IPS-15b (cell line): Measurements from ENCODE around the gene DPM2.

Experiments
- H3K27me3 ChIP-seq: one replicate; pipeline ENCODE4 v1.6.1; 2013; ENCODE audit warnings: low read length; ENCODE audit not compliant: control insufficient read depth, insufficient read depth
- H3K36me3 ChIP-seq: one replicate; pipeline ENCODE4 v1.6.1; 2013; ENCODE audit warnings: low read length; ENCODE audit not compliant: control insufficient read depth, insufficient read depth
- H3K4me1 ChIP-seq: one replicate; pipeline ENCODE4 v1.6.1; 2013; ENCODE audit warnings: mild to moderate bottlenecking, low read length; ENCODE audit not compliant: control insufficient read depth, insufficient read depth
- H3K4me3 ChIP-seq: one replicate; pipeline ENCODE4 v1.5.1; 2013; ENCODE audit warnings: low read depth, low read length
- H3K9ac ChIP-seq: one replicate; pipeline ENCODE4 v1.6.1; 2013; ENCODE audit warnings: low read depth, mild to moderate bottlenecking, low read length
- H3K9me3 ChIP-seq: one replicate; pipeline ENCODE4 v1.6.1; 2013; ENCODE audit warnings: mild to moderate bottlenecking, low read length; ENCODE audit not compliant: control insufficient read depth, insufficient read depth

The DPM2 gene

DNA sequence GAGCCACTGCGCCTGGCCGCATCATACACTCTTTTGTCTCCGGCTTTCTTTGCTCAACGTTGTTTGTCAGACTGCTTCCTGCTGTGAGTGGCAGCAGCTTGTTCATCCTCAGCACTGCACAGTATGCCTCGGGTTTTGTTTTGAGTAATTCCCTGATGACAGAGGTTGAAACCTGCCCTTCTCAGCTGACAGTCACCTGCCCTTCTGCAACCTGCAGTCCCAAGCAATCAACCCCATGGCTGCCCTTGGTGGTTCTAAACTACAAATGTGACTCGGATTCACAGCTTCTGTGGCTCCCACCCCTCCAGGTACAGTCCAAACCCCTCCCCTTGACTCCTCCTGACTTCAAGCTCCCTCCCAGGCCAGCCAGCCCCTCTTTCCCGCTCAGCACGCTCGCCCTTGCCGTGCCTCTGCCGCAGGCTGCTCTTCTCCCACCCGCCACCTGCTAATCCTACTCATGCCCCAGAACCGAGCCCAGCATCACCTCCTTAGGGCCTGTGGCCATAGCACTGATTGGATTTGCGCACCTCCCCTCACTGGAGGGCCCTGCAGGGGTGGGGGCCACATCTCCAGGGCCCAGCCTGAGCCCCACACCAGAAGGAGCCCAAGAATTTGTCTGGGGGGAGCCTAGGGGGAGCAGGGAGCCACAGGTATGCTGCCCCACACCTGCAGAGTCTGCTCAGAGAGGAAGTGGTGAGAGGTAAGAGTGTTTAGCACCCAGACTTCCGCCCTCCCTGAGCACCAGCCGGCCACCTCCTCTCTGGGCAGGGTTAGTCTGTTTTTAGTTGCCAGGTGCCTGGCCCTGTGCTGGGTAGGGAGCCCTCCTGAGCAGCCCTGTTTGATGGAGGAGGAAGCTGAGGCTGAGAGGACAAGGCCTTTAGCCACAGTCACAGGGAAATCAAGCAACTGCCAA, 33.0 kb upstream of the DPM2 start:
- peaks cover 3% of the 10 kb centered on the region for H3K36me3 ChIP-seq
- no peaks in the 10 kb centered on the region for H3K9me3 ChIP-seq
- H3K4me3 ChIP-seq, result no peak overlapping the region
- peak overlapping the region; percentile 54 for H3K9ac ChIP-seq
- peaks cover 11% of the 10 kb centered on the region for H3K4me1 ChIP-seq
- no peaks in the 10 kb centered on the region for H3K27me3 ChIP-seq

DNA sequence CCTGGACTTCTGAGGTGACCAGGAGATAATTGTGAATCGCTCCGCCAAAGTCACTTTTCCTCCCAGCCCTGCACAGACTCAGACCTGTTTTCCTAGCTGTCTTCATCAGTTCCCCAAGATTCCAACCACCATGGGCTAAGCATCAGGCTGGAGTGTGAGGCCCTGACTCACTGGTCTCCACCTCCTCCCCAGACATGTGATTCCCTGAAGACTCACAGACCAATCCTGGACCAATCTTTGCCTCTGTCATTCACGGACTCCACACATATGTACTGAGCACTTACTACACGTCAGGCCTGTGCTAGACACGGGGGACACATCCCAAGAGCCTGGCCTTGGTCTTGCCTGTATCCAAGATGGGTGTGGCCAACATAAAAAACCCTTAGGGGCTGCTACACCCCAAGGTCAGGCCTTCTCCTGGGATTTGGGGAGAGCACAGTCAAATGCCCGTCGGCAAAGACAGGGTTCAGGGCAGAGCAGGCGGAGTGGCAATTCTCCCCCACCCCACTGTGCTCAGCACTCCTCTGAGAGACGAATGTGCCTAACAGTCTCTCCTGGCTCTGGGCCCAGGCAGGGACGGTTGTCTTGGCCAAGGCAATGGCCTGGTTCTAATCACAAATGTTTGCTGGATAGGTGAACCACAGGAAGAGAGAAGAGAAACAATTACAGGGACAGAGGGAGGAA, 31.2 kb upstream of the DPM2 start:
- Histone ChIP-seq H3K9ac (no peak overlapping the region), H3K36me3 (peaks cover 6% of the 10 kb centered on the region), H3K27me3 (no peaks in the 10 kb centered on the region), H3K4me1 (peaks cover 9% of the 10 kb centered on the region), H3K4me3 (no peak overlapping the region), H3K9me3 (no peaks in the 10 kb centered on the region)

DNA sequence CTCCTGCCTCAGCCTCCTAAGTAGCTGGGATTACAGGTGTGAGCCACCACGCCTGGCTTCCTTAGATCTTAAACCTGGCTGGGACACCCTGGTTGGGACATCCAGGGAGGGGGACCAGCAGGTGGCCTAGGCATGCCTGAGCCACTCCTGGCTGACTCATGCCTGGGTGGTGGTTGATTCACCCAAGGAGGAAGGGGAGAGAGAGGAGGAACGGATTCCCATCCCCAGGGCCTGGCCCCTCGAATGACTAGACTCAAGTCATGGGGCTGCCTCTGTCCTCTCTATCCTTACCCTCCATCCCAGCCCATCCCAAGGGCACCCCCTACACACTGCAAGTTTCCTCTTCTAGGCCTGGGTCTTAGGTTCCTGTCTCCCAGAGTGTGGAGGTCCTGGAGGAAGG, 30.4 kb upstream of the DPM2 start:
- H3K4me1 ChIP-seq, result peaks cover 9% of the 10 kb centered on the region
- H3K9me3 ChIP-seq, result no peaks in the 10 kb centered on the region
- no peaks in the 10 kb centered on the region for H3K27me3 ChIP-seq
- H3K4me3 ChIP-seq, result no peak overlapping the region
- no peak overlapping the region for H3K9ac ChIP-seq
- peaks cover 7% of the 10 kb centered on the region for H3K36me3 ChIP-seq

DNA sequence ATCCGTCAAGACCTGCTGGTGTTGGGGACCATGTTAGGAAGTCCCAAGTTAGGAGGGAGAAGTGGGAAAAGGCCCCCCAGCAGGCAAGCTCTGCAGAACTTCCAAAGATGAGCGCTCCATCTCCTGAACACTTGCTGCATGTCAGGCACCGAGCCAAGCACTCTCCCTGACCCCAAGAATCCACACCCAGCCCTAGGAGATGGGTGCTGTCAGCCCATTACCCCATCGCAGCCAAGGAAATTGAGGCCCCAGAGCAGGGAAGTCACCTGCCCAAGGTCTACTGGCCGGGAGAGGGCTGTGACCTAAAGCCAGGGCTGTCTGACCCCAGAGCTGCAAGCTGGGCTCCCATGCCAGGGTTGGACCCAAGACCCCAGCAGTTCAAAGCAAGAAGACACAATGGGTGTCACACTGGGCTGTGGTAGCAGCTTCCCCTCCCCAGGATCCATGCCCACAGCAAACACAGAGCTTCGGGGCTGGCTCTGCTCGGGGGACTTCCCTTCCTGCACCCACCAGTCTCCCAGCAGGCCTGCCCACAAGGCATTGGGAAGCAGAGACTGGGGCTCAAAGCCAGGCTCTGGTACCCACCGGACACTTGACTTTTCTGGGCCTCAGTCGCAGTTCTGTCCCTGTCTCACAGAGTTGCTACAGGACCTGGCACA, 29.6 kb upstream of the DPM2 start:
- Histone ChIP-seq H3K4me3 (no peak overlapping the region), H3K9me3 (no peaks in the 10 kb centered on the region), H3K27me3 (no peaks in the 10 kb centered on the region), H3K9ac (no peak overlapping the region), H3K4me1 (peaks cover 8% of the 10 kb centered on the region), H3K36me3 (peaks cover 9% of the 10 kb centered on the region)

DNA sequence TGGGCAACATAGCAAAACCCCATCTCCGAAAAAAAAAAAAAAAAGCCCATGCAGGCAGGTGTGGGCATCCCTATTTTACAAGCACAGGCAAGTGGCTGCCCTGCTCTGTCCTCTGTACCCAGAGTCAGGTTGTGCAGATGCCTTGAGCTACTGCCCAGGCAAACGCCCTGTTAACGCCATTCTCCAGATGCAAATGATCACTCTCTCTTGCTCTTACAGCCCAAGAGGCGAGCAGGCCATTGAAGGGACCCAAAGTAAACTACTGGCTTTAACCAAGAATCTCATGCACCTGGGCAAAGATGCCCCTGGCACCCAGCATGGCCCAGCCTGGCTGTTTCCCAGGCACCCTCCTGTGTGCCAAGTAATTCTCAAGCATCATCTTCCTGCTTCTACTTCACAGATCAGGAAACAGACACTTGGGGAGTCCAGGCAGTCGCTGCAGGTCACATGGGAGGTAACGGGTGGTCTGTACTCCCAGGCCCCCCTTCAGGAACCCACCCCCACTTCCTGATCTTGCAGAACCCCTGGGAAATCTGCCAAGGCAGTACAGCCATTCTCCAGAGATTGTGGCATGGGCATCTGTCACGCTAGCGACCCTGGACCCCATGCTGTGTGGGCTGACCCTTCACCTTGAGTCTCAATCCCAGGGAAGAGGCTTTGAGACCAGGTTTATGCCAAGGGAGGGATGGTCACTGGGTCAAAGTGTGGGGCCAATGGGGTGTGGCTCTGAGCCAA, 28.9 kb upstream of the DPM2 start:
- Histone ChIP-seq H3K9ac (no peak overlapping the region), H3K36me3 (peaks cover 7% of the 10 kb centered on the region), H3K4me3 (no peak overlapping the region), H3K4me1 (peaks cover 1% of the 10 kb centered on the region), H3K27me3 (no peaks in the 10 kb centered on the region), H3K9me3 (no peaks in the 10 kb centered on the region)

DNA sequence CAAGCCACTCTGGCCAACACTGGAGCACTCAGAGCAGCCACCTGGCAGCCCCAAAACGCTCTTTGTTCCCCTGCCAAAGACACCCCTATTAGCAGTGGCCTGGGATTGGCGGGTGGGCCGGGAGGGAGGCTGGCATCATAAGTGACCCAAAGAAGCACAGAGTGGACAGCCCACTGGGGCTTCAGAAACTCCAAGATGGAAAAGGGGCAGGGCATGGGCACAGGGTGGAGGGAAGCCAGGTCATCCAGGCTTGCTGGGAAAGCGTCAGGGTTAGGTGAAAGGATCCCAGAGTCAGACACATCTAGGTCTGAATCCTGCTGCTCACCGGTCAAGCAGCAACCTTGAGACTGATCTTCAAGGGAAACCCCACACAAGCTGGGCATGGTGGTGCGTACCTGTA, 28.3 kb upstream of the DPM2 start:
- H3K4me3 ChIP-seq, result no peak overlapping the region
- no peaks in the 10 kb centered on the region for H3K27me3 ChIP-seq
- H3K9me3 ChIP-seq, result no peaks in the 10 kb centered on the region
- H3K36me3 ChIP-seq, result peaks cover 8% of the 10 kb centered on the region
- H3K9ac ChIP-seq, result peak overlapping the region; percentile 54
- no peaks in the 10 kb centered on the region for H3K4me1 ChIP-seq

DNA sequence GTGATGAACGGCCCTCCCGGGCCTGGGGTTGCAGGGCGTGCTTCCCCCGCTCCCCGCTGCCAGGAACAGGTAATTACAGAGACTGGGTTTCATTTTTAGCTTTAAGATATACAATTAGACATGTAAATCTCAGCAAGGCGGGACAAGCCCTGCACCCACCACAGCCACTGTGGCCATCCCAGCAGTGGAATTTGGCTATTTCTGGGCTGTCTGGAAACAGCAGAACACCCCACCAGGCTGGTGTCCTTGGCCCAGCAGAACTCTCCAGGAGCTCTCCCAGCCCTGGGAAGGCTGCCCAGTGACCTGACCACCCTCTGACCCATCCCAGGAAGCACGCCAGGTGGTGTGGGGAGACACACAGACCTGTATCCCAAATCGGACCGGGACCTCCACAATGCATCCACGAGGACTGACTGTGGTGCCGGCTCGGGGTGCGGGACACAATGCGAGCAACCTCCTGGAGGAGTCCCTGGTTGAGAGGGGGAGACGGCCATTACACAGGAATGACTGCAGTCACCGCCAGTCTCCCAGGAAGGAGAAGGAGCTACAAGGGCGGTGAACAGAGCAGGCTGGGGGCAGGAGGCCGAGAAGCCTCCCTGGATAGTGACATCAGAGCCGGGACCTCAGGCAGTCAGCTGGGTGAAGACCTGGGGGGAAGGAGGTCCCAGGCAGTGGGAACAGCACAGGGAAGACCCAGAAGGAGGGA, 25.9 kb upstream of the DPM2 start:
- H3K4me1 ChIP-seq, result no peaks in the 10 kb centered on the region
- H3K27me3 ChIP-seq, result no peaks in the 10 kb centered on the region
- H3K9me3 ChIP-seq, result no peaks in the 10 kb centered on the region
- peaks cover 8% of the 10 kb centered on the region for H3K36me3 ChIP-seq
- H3K4me3 ChIP-seq, result no peak overlapping the region
- no peak overlapping the region for H3K9ac ChIP-seq

DNA sequence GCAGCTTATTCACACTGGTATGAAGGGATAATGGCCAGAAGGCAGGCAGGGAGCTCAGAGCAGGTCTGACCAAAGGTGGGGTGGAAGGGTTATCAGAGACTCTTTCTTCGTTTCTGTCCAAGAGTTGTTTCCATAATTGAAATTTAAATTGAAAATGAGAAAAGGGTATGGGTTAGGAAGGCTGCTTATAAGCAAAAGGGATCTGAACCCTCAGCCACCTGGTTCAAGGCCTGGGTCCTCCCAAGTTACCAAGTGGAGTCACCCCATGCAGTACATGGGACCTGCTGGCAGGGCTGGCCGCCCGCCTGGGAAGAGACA, 25.3 kb upstream of the DPM2 start:
- Histone ChIP-seq H3K9ac (no peak overlapping the region), H3K9me3 (no peaks in the 10 kb centered on the region), H3K4me1 (no peaks in the 10 kb centered on the region), H3K27me3 (no peaks in the 10 kb centered on the region), H3K4me3 (no peak overlapping the region), H3K36me3 (peaks cover 8% of the 10 kb centered on the region)

DNA sequence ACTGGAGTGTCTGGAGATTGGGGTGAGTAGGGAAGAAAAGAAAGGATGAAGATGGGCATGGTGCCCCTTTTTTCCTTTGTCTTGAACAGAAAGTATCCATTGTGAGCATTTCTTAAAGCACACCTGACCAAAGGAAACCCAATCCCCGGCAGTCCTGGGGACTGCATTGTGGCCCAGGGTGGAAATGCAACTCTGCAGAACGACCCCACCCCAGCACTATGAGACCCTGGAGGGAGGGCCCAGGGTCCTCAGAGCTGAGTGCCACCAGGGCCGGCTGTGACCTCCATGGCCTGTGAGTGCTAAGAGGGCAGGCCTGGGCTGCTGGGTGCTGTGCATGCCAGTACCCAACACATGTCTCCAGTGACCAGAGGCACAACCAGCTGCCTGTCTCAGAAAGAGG, 24.6 kb upstream of the DPM2 start:
- peaks cover 8% of the 10 kb centered on the region for H3K36me3 ChIP-seq
- no peaks in the 10 kb centered on the region for H3K4me1 ChIP-seq
- H3K9ac ChIP-seq, result no peak overlapping the region
- H3K9me3 ChIP-seq, result no peaks in the 10 kb centered on the region
- no peak overlapping the region for H3K4me3 ChIP-seq
- H3K27me3 ChIP-seq, result no peaks in the 10 kb centered on the region

DNA sequence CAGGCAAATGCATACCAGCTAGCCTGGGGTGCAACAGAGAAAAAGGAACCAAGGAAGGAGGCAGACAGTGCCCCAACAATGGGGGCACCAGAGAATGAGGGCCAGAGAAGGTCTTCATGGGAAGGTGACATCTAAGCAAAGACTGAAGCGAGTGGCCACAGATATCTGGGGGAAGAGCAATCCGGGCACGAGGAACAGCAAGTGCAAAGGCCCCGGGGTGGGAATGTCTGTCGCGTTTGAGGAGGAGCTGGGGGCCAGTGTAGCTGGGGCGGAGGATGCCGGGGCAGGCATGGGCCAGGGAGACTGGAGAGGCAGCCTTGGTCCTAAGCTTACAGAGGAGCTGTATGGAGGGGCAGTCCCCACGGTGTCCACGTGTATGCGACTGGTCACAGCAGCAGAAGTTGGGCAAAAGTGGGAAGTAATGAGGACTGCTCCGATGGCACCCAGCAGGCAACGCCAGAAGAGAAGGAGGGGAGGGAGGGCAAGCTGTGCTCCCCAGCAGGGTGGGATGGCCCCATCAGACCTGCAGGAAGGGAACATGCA, 24.0 kb upstream of the DPM2 start:
- peaks cover 8% of the 10 kb centered on the region for H3K36me3 ChIP-seq
- H3K9me3 ChIP-seq, result no peaks in the 10 kb centered on the region
- H3K4me1 ChIP-seq, result no peaks in the 10 kb centered on the region

DNA sequence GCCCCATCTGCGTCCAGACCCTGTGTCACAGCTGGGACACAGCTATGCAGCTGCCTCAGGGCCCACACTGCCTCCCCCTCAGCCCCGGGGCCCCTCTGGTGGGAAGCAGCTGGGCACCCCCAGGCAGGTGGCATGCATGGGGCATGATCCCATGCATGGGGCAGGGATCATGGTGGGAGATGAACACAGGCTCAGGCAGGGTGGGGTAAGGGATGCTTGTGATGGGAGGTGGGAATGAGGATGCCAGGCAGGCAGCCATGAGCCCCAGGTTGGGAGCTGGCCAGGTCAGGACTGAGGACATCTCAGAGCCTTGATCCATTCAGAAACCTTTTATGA, 23.5 kb upstream of the DPM2 start:
- Histone ChIP-seq H3K27me3 (no peaks in the 10 kb centered on the region), H3K9me3 (no peaks in the 10 kb centered on the region), H3K4me3 (no peak overlapping the region), H3K36me3 (peaks cover 8% of the 10 kb centered on the region), H3K9ac (no peak overlapping the region), H3K4me1 (peaks cover under 1% of the 10 kb centered on the region)

More for the DNA sequence above, 24.0 kb upstream of the DPM2 start:
- Histone ChIP-seq H3K4me3 (no peak overlapping the region), H3K27me3 (no peaks in the 10 kb centered on the region), H3K9ac (no peak overlapping the region)
